Testis (tissue), 3 donors: ENCODE data around the gene ZNF493. TPM values are rescaled to one million over a fixed set of nuclear protein-coding genes. Genes with fewer than 3 reads are reported as not detected.

Source experiments
- DNase-seq: peaks from one replicate; pipeline ENCODE4 v3.0.0-alpha.2; 2019
- H3K27ac ChIP-seq, 2 donors: fragments of 200-600 bp; sonication (generic); one replicate each; pipeline ENCODE4 v1.5.1; 2019
- H3K27me3 ChIP-seq: fragments of 200-600 bp; sonication (generic); one replicate; pipeline ENCODE4 v1.5.1; 2019
- H3K36me3 ChIP-seq: fragments of 200-600 bp; sonication (generic); one replicate; pipeline ENCODE4 v1.5.1; 2017; ENCODE audit warnings: low read depth; ENCODE audit errors: missing control alignments
- H3K4me1 ChIP-seq: fragments of 200-600 bp; sonication (generic); one replicate; pipeline ENCODE4 v1.5.1; 2019
- H3K4me3 ChIP-seq, 2 donors: fragments of 200-600 bp; sonication (generic); one replicate each; pipeline ENCODE4 v1.5.1; 2017 to 2019
- H3K9me3 ChIP-seq: fragments of 200-600 bp; sonication (generic); one replicate; pipeline ENCODE4 v1.5.1; 2017
- POLR2A ChIP-seq: fragments of 450-650 bp; IDR thresholded peaks from one replicate; pipeline ENCODE4 v1.6.1; 2017; ENCODE audit warnings: antibody characterized with exemption, mild to moderate bottlenecking, moderate library complexity
- WGBS, 2 donors: methylation state at CpG; one replicate each; pipeline ENCODE4 v1.1.5; 2018; 5-methylcytosine and 5-hydroxymethylcytosine counted together
- intact Hi-C: fragments of 100-400 bp; cut with DNase I; formaldehyde crosslinking; loops from one replicate; pipeline ENCODE4 v1.15.1; 2023; ENCODE audit warnings: low total_unique reads
- polyA plus RNA-seq: library from polyadenylated mRNA; stranded (reverse); fragments of 350-450 nt; fragmentation: Illumina TruSeq; extraction: RNeasy Lipid Tissue Mini Kit (QIAGEN cat#74804); gene quantifications from one replicate; pipeline ENCODE4 v1.2.3, GENCODE V29; 2014; ENCODE audit warnings: low read depth, low replicate concordance; ENCODE audit not compliant: insufficient read depth
- total RNA-seq, 2 donors: library from RNA; depleted of rRNA; stranded (reverse); fragments of >200 nt; gene quantifications; one replicate each; pipeline ENCODE4 v1.2.3, GENCODE V29; 2016
- TF ChIP-seq, protein P1 (sequence below), 3 experiments: fragments of 450-650 bp in 2 of 3; fragments of 200-600 bp in 1 of 3; sonication (generic) in 1 of 3; IDR thresholded peaks; one replicate each; pipeline ENCODE4 v1.5.1; 2016 to 2019; ENCODE audit warnings: antibody characterized with exemption in 3 of 3, mild to moderate bottlenecking in 2 of 3, moderate library complexity in 1 of 3

The ZNF493 gene
- total and polyA plus RNA-seq, 3 donors from 2014 or later, result 6.4 to 44.2 (median 40.3) TPM

DNA sequence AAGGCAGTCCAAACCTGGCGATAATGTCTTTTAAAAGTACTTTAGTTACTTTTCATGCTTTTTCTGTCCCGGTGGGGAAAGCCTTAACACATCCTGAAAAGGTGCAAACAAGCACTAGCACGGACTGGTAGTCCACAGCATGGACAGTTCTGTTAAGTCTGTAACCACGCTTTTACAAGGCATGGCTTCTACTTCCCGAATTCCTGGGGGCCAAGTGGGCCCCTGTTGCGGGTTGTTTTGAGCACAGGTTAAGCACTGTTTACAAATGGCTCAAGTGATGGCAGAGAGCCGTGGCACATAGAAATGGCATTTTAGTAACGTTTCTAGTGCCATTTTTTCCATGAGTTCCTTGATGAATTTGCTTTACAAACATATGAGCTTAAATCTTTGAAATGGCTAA lies 37.6 kb downstream of the ZNF493 start:
- Histone ChIP-seq H3K27me3 (no peaks in the 10 kb centered on the region), H3K9me3 (no peaks in the 10 kb centered on the region), H3K27ac (no peak overlapping the region), H3K4me1 (peaks cover 6% of the 10 kb centered on the region), H3K4me3 (no peak overlapping the region), H3K36me3 (no peaks in the 10 kb centered on the region)
- TF ChIP-seq, protein P1, sequence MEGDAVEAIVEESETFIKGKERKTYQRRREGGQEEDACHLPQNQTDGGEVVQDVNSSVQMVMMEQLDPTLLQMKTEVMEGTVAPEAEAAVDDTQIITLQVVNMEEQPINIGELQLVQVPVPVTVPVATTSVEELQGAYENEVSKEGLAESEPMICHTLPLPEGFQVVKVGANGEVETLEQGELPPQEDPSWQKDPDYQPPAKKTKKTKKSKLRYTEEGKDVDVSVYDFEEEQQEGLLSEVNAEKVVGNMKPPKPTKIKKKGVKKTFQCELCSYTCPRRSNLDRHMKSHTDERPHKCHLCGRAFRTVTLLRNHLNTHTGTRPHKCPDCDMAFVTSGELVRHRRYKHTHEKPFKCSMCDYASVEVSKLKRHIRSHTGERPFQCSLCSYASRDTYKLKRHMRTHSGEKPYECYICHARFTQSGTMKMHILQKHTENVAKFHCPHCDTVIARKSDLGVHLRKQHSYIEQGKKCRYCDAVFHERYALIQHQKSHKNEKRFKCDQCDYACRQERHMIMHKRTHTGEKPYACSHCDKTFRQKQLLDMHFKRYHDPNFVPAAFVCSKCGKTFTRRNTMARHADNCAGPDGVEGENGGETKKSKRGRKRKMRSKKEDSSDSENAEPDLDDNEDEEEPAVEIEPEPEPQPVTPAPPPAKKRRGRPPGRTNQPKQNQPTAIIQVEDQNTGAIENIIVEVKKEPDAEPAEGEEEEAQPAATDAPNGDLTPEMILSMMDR (IDR thresholded peaks at IDR 0.05), result no peak
- no peak for TF ChIP-seq POLR2A
- intact Hi-C loops, result no loop called here
- DNase-seq, result no peak
- 85 to 87% methylated on average over 8 of the region's 8 CpGs for WGBS, 2 donors

DNA sequence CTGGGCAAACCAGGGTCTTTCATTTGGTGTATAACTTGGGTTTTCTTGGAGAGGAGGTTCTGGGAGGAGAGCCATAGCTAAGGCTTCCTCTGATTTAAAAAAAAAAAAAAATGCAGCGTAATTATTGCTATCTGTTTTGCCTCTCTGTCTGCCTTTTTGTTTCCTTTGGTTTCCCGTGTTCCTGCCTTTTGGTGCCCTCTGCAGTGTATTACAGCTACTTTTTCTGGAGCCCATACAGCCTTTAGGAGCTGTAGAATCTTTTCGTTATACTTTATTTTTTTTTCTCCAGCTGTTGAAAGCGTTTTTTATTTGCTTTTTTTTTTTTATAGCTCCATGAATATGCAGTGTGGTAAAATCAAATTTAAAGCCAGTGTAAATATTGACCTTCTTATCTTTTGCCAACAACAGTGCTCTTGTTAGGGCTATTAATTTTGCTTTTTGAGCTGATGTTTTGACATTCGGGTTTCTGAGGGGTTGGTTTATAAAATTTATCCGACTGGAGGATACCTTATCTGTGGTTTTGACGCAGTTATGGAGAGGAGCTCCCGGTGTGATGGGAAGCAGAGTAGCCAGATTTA lies 38.1 kb downstream of the ZNF493 start:
- H3K9me3 ChIP-seq, result no peaks in the 10 kb centered on the region
- no peak overlapping the region for H3K4me3 ChIP-seq
- H3K4me1 ChIP-seq, result peaks cover 11% of the 10 kb centered on the region
- WGBS, 2 donors, result 61 to 77% methylated on average over 8 of the region's 8 CpGs
- no peak for TF ChIP-seq POLR2A
- TF ChIP-seq, protein P1 (IDR thresholded peaks at IDR 0.05), result no peak
- no peak overlapping the region for H3K27ac ChIP-seq
- DNase-seq, result no peak
- H3K27me3 ChIP-seq, result no peaks in the 10 kb centered on the region
- H3K36me3 ChIP-seq, result no peaks in the 10 kb centered on the region
- intact Hi-C loops, result no loop called here

DNA sequence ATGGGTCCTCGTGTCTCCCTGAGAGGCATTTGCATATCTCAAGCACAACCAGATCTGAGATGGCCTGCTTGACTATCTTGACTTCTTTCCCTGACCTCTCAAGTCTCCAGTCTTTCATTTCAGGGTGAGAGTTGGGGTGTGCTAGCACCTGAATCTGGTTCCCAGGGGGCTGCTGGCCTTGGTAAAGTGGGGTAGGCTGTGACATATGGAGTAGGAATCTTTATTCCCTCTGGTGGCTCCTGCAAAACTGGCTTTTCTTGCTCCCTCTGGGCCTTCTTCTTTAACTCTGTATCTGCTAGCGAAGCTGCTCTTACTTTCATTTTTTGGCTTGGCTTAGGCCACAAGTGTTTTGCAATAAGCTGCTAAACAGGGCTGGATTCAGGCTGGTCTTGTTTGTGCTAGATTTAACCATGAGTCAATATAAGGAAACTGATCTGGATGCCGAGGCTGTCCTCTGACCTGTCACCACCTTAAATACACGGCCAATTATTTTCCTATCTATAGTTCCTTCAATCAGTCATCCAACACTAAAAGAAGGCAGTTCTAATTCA lies 42.3 kb downstream of the ZNF493 start:
- Histone ChIP-seq H3K4me1 (peaks cover 19% of the 10 kb centered on the region), H3K4me3 (no peak overlapping the region), H3K27me3 (no peaks in the 10 kb centered on the region), H3K36me3 (no peaks in the 10 kb centered on the region), H3K9me3 (no peaks in the 10 kb centered on the region), H3K27ac (peak overlapping the region; percentile 87 to 90)
- no peak for TF ChIP-seq POLR2A
- TF ChIP-seq, protein P1 (IDR thresholded peaks at IDR 0.05), result no peak
- 40 to 41% methylated on average over 4 of the region's 4 CpGs for WGBS, 2 donors
- DNase-seq, result no peak
- intact Hi-C loops, result no loop called here

DNA sequence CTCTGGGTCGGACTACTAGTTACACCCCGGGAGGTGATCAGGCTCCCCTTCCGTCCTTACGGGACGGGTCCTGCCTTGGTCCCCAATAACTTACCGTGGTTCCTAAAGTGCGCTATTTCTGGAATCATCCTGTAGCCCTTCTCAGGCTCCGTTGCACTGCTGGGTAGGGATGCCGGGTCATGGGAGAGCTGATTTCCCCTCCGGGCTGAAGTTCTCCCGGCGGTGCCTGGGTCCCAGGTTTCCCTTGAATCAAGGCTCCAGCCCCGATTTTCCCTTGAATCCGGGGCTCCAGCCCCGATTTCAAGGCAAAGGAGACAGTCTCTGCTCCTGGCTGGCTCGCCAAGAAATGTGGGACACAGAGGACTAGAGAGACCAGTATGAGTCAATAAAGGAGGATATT lies 43.4 kb downstream of the ZNF493 start:
- H3K9me3 ChIP-seq, result no peaks in the 10 kb centered on the region
- no peaks in the 10 kb centered on the region for H3K36me3 ChIP-seq
- peaks cover 19% of the 10 kb centered on the region for H3K4me1 ChIP-seq
- DNase-seq, result no peak
- intact Hi-C loops, result no loop called here
- WGBS, 2 donors, result 31 to 49% methylated on average over 14 to 16 of the region's 16 CpGs
- H3K27me3 ChIP-seq, result no peaks in the 10 kb centered on the region
- H3K27ac ChIP-seq, result peak overlapping the region; percentile 87 to 90
- TF ChIP-seq, protein P1 (IDR thresholded peaks at IDR 0.05), result no peak
- TF ChIP-seq POLR2A, result no peak
- H3K4me3 ChIP-seq, result peak overlapping the region in 1 of 2 donors; percentile 39

DNA sequence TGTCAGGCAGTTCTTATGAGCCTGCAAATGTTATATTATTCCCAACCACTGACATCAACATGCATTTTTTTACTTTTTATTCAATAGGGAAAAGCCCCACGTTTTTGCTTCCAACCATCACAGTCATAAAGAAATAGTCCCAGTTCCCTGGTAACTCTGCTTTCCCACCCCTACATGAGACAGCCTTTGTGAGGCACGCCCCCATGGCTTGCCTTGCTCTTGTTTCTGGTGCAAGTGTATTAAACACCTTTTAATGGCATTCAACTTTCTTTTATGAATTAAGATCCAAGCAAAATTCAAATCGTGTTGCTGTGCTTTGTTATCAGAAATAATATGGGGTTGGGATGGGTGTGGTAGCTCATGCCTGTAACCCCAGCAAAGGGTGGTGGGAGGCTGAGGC lies 54.3 kb downstream of the ZNF493 start:
- intact Hi-C loops, result no loop called here
- 84 to 85% methylated on average over 3 of the region's 3 CpGs for WGBS, 2 donors
- Histone ChIP-seq H3K4me3 (no peak overlapping the region), H3K36me3 (no peaks in the 10 kb centered on the region), H3K27ac (no peak overlapping the region), H3K4me1 (no peaks in the 10 kb centered on the region), H3K27me3 (no peaks in the 10 kb centered on the region), H3K9me3 (no peaks in the 10 kb centered on the region)
- DNase-seq, result no peak
- TF ChIP-seq POLR2A, result no peak
- TF ChIP-seq, protein P1 (IDR thresholded peaks at IDR 0.05), result no peak
